ENCODE data around the gene HPD. TPM values are rescaled to one million over a fixed set of nuclear protein-coding genes. Genes with fewer than 3 reads are reported as not detected.

Gene HPD
- total RNA-seq, 1 donor from 2014 or later = not detected

- Mint-ChIP-seq H3K4me1 (ENCODE audit: low read depth) (no peaks in the 10 kb centered on the region), H3K27me3 (ENCODE audit: low read depth) (no peaks in the 10 kb centered on the region), H3K36me3 (ENCODE audit: low read depth) (peaks cover 42% of the 10 kb centered on the region), H3K4me3 (ENCODE audit: unreplicated experiment) (no peak overlapping the region), H3K9me3 (ENCODE audit: low read depth) (no peaks in the 10 kb centered on the region), H3K27ac (ENCODE audit: unreplicated experiment) (no peak overlapping the region)
- TF ChIP-seq, protein P1, sequence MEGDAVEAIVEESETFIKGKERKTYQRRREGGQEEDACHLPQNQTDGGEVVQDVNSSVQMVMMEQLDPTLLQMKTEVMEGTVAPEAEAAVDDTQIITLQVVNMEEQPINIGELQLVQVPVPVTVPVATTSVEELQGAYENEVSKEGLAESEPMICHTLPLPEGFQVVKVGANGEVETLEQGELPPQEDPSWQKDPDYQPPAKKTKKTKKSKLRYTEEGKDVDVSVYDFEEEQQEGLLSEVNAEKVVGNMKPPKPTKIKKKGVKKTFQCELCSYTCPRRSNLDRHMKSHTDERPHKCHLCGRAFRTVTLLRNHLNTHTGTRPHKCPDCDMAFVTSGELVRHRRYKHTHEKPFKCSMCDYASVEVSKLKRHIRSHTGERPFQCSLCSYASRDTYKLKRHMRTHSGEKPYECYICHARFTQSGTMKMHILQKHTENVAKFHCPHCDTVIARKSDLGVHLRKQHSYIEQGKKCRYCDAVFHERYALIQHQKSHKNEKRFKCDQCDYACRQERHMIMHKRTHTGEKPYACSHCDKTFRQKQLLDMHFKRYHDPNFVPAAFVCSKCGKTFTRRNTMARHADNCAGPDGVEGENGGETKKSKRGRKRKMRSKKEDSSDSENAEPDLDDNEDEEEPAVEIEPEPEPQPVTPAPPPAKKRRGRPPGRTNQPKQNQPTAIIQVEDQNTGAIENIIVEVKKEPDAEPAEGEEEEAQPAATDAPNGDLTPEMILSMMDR (IDR thresholded peaks at IDR 0.05) = no peak
- no peak for DNase-seq (ENCODE audit: low spot score)
These were observed 28.5 kb downstream of the HPD start for GRCh38 chr12:121830134-121830533.

- H3K9me3 Mint-ChIP-seq (ENCODE audit: low read depth) = no peaks in the 10 kb centered on the region
- no peak for DNase-seq (ENCODE audit: low spot score)
- peaks cover 42% of the 10 kb centered on the region for H3K36me3 Mint-ChIP-seq (ENCODE audit: low read depth)
These were observed 29.3 kb downstream of the HPD start for GRCh38 chr12:121829250-121829918.

GRCh38 chr12:121828826-121829225 lies 29.8 kb downstream of the HPD start:
- DNase-seq (ENCODE audit: low spot score) = no peak
- Mint-ChIP-seq H3K27ac (ENCODE audit: unreplicated experiment) (no peak overlapping the region), H3K4me1 (ENCODE audit: low read depth) (no peaks in the 10 kb centered on the region), H3K4me3 (ENCODE audit: unreplicated experiment) (no peak overlapping the region), H3K36me3 (ENCODE audit: low read depth) (peaks cover 42% of the 10 kb centered on the region), H3K9me3 (ENCODE audit: low read depth) (no peaks in the 10 kb centered on the region), H3K27me3 (ENCODE audit: low read depth) (no peaks in the 10 kb centered on the region)
- TF ChIP-seq, protein P1 (IDR thresholded peaks at IDR 0.05) = no peak

More at GRCh38 chr12:121829250-121829918, 29.3 kb downstream of the HPD start:
- H3K27ac Mint-ChIP-seq (ENCODE audit: unreplicated experiment) = no peak overlapping the region
- TF ChIP-seq, protein P1 (IDR thresholded peaks at IDR 0.05) = no peak
- H3K4me3 Mint-ChIP-seq (ENCODE audit: unreplicated experiment) = no peak overlapping the region
- no peaks in the 10 kb centered on the region for H3K27me3 Mint-ChIP-seq (ENCODE audit: low read depth)
- no peaks in the 10 kb centered on the region for H3K4me1 Mint-ChIP-seq (ENCODE audit: low read depth)

DNA sequence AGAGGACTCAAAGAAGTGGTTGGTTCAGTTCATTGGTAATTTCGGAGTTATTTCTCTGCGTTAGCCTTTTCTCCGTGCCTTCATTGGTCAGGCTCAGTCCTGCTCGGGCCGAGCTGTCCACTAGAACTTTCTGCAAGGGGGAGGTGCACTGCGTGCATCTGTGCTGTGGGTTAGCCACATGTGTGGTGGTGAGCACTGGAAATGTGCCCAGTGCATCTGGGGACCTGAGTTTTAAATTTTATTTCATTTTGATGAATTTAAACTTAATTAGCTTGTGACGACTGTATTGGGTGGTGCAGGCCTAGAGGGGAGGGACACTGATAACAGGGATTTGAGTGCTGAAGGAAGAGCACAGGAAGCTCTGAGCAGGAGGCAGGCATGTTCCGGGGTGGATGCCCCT lies 30.4 kb downstream of the HPD start:
- Mint-ChIP-seq H3K9me3 (ENCODE audit: low read depth) (no peaks in the 10 kb centered on the region), H3K27ac (ENCODE audit: unreplicated experiment) (no peak overlapping the region), H3K36me3 (ENCODE audit: low read depth) (peaks cover 42% of the 10 kb centered on the region), H3K4me3 (ENCODE audit: unreplicated experiment) (no peak overlapping the region), H3K4me1 (ENCODE audit: low read depth) (no peaks in the 10 kb centered on the region), H3K27me3 (ENCODE audit: low read depth) (no peaks in the 10 kb centered on the region)
- TF ChIP-seq, protein P1 (IDR thresholded peaks at IDR 0.05) = no peak
- no peak for DNase-seq (ENCODE audit: low spot score)

- Mint-ChIP-seq H3K4me3 (ENCODE audit: unreplicated experiment) (no peak overlapping the region), H3K27ac (ENCODE audit: unreplicated experiment) (no peak overlapping the region), H3K4me1 (ENCODE audit: low read depth) (no peaks in the 10 kb centered on the region), H3K27me3 (ENCODE audit: low read depth) (no peaks in the 10 kb centered on the region), H3K9me3 (ENCODE audit: low read depth) (no peaks in the 10 kb centered on the region), H3K36me3 (ENCODE audit: low read depth) (peaks cover 40% of the 10 kb centered on the region)
- DNase-seq (ENCODE audit: low spot score) = no peak
- TF ChIP-seq, protein P1 (IDR thresholded peaks at IDR 0.05) = no peak
These were observed 31.1 kb downstream of the HPD start for GRCh38 chr12:121827351-121828099.
